Measurements from ENCODE around the gene MORN1. TPM values are rescaled to one million over a fixed set of nuclear protein-coding genes. Genes with fewer than 3 reads are reported as not detected.
A peak's percentile ranks its signal among the peaks of the same experiment; 100 is the strongest.

Gene MORN1
- total RNA-seq, 1 donor from 2014 or later: 35.3 TPM

DNA sequence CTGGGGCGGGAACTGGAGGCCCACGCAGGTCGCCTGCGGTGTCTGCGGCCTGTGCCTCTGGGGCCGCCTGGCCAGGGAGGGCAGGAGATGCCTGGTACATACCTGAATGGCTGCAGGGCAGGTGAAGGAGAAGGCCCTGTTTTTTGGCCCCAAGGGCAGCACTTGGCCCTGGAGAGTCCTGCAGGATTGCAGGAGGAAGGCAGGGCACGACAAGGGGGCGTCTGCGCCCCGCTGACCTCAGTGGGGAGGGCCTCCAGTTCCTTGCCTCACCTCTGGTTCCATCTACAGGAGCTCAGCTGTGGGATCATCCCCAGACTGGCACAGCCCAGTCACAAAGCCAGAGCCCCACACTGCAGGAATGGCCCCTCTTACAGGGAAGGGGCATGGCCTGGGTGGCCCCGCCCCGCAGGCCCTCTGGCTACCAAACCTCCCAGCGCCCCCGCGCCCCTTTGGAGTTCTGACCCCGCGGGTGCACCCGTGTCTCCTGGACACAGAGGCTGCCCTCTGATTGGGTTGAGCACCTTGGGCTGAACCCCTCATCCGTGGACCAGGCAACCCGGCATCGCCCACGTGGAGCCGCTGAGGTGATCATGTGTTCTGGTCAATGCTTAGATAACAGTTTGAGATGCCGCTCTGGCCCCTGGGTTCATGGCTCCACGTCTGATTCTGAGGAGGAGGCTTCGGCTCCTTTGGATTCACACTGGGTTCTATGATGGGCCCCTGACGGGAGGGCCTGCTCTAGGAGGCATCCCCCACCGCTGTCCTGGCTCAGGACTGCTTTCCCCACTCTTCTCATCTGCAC lies 22.3 kb upstream of the MORN1 start:
- peaks cover 2% of the 10 kb centered on the region for H3K36me3 Mint-ChIP-seq (ENCODE audit: insufficient read depth)
- peaks cover 24% of the 10 kb centered on the region for H3K27me3 Mint-ChIP-seq
- peak overlapping the region; percentile 92 for H3K27ac Mint-ChIP-seq
- peak overlapping the region; percentile 76 for H3K4me3 Mint-ChIP-seq (ENCODE audit: low read depth)
- DNase-seq (ENCODE audit: low spot score, unreplicated experiment): no peak
- no peaks in the 10 kb centered on the region for H3K9me3 Mint-ChIP-seq (ENCODE audit: low read depth)
- TF ChIP-seq, protein P1, sequence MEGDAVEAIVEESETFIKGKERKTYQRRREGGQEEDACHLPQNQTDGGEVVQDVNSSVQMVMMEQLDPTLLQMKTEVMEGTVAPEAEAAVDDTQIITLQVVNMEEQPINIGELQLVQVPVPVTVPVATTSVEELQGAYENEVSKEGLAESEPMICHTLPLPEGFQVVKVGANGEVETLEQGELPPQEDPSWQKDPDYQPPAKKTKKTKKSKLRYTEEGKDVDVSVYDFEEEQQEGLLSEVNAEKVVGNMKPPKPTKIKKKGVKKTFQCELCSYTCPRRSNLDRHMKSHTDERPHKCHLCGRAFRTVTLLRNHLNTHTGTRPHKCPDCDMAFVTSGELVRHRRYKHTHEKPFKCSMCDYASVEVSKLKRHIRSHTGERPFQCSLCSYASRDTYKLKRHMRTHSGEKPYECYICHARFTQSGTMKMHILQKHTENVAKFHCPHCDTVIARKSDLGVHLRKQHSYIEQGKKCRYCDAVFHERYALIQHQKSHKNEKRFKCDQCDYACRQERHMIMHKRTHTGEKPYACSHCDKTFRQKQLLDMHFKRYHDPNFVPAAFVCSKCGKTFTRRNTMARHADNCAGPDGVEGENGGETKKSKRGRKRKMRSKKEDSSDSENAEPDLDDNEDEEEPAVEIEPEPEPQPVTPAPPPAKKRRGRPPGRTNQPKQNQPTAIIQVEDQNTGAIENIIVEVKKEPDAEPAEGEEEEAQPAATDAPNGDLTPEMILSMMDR (IDR thresholded peaks at IDR 0.05; ENCODE audit: unreplicated experiment): no peak
- peaks cover 9% of the 10 kb centered on the region for H3K4me1 Mint-ChIP-seq (ENCODE audit: low read depth)

- Mint-ChIP-seq H3K9me3 (ENCODE audit: low read depth) (no peaks in the 10 kb centered on the region), H3K27ac (no peak overlapping the region), H3K4me3 (ENCODE audit: low read depth) (peak overlapping the region; percentile 44), H3K4me1 (ENCODE audit: low read depth) (peaks cover 9% of the 10 kb centered on the region), H3K27me3 (peaks cover 19% of the 10 kb centered on the region), H3K36me3 (ENCODE audit: insufficient read depth) (peaks cover 2% of the 10 kb centered on the region)
- TF ChIP-seq, protein P1 (IDR thresholded peaks at IDR 0.05; ENCODE audit: unreplicated experiment): no peak
- no peak for DNase-seq (ENCODE audit: low spot score, unreplicated experiment)
These were observed 21.6 kb upstream of the MORN1 start for GRCh38 chr1:2412773-2413494.

DNA sequence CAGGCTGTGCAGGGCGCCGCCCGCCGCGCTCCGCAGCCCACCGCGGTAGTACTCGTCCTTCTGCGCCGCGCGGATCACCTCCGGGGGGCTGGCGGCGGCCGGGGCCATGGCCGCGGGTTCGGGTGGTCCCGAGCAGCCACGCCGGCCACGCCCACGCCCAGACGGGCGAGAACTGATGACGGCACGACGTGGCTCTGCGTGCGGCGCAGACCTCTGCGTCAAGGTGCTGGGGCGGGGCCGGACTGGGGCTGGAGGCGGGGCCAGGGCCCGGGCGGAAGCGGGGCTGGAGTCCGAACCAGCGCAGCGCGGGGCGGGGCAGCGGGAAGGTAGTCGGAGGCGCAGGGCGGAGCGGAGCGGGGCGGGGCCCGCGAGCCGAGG lies 21.0 kb upstream of the MORN1 start, which contains the start of gene PEX10:
Gene PEX10, minus strand, starts transcription at position 170 of the 378 bp plus-strand sequence. Its CDS starts 62 bp downstream, at position 108.
- peak within 1 kb of the TSS; percentile 92 for H3K27ac Mint-ChIP-seq

GRCh38 chr1:2411801-2412394 lies 20.5 kb upstream of the MORN1 start:
- peaks cover 12% of the 10 kb centered on the region for H3K27me3 Mint-ChIP-seq
- H3K4me3 Mint-ChIP-seq (ENCODE audit: low read depth): peak overlapping the region; percentile 84
- H3K9me3 Mint-ChIP-seq (ENCODE audit: low read depth): no peaks in the 10 kb centered on the region
- TF ChIP-seq, protein P1 (IDR thresholded peaks at IDR 0.05; ENCODE audit: unreplicated experiment): no peak
- H3K4me1 Mint-ChIP-seq (ENCODE audit: low read depth): peaks cover 9% of the 10 kb centered on the region
- no peak for DNase-seq (ENCODE audit: low spot score, unreplicated experiment)
- peak overlapping the region; percentile 92 for H3K27ac Mint-ChIP-seq
- peaks cover 2% of the 10 kb centered on the region for H3K36me3 Mint-ChIP-seq (ENCODE audit: insufficient read depth)

More for the DNA sequence above, 21.0 kb upstream of the MORN1 start, which contains the start of gene PEX10:
- H3K4me3 Mint-ChIP-seq (ENCODE audit: low read depth): peak within 1 kb of the TSS; percentile 84
- no peaks in the 10 kb centered on the region for H3K9me3 Mint-ChIP-seq (ENCODE audit: low read depth)
- TF ChIP-seq, protein P1 (IDR thresholded peaks at IDR 0.05; ENCODE audit: unreplicated experiment): no peak
- peaks cover 17% of the 10 kb centered on the region for H3K27me3 Mint-ChIP-seq
- peaks cover 2% of the 10 kb centered on the region for H3K36me3 Mint-ChIP-seq (ENCODE audit: insufficient read depth)
- H3K4me1 Mint-ChIP-seq (ENCODE audit: low read depth): peaks cover 9% of the 10 kb centered on the region
- DNase-seq (ENCODE audit: low spot score, unreplicated experiment): peak; percentile 99

DNA sequence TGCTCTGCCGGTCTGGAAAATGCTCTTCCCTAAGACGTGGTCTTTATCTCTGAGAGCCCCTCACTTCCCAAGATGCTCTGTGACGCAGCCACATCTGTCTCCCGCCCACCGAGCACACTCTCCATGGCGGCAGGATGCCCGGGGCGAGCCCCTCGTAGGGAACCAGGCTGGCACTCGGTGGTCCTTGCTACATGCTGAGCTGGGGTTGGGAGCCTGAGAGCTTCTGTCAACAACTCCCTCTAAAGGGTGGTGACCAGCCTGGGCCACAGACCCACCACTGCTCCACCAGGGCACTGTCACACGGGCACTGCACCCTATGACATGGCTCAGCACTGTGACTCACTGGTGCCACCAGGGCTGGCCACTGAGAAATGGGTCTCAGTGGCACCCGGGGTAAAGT lies 18.4 kb upstream of the MORN1 start:
- H3K4me3 Mint-ChIP-seq (ENCODE audit: low read depth): no peak overlapping the region

More for the DNA sequence above, 18.4 kb upstream of the MORN1 start:
- H3K9me3 Mint-ChIP-seq (ENCODE audit: low read depth): no peaks in the 10 kb centered on the region
- peaks cover 5% of the 10 kb centered on the region for H3K27me3 Mint-ChIP-seq
- peaks cover 9% of the 10 kb centered on the region for H3K4me1 Mint-ChIP-seq (ENCODE audit: low read depth)
- H3K27ac Mint-ChIP-seq: no peak overlapping the region
- DNase-seq (ENCODE audit: low spot score, unreplicated experiment): no peak
- TF ChIP-seq, protein P1 (IDR thresholded peaks at IDR 0.05; ENCODE audit: unreplicated experiment): no peak
- peaks cover 7% of the 10 kb centered on the region for H3K36me3 Mint-ChIP-seq (ENCODE audit: insufficient read depth)
